Activated effector memory CD4-positive, alpha-beta T cell treated with Interleukin-2 at 50 U/mL for 16 hours (primary cell): Measurements from ENCODE around the gene AADAT.
"Not testable (repeated sequence)": the region's sequence is repeated elsewhere in the genome, so short reads cannot be mapped to it uniquely, and the experiment has no call there.

ENCODE experiments used
- DNase-seq: peaks from one replicate; pipeline ENCODE4 v3.0.0-alpha.2; 2020

Gene AADAT

DNA sequence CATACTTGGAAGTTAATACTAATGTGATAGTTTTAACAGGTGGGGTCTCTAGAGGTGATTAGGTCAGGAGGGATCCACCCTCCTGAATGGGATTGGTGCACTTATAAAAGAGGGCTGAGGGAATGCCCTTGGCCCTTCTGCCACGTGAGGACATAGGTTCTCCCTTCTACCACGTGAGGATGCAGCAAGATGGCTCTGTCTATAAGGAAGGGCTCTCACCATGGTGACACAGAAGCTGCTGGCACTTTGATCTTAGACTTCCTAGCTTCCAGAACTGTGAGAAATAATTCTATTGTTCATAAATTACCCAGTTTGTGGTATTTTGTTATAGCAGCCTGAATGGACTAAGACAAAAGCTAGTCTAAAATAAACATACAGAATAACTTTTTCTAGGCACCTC lies 1.0 kb downstream of the AADAT start:
- DNase-seq: no peak

DNA sequence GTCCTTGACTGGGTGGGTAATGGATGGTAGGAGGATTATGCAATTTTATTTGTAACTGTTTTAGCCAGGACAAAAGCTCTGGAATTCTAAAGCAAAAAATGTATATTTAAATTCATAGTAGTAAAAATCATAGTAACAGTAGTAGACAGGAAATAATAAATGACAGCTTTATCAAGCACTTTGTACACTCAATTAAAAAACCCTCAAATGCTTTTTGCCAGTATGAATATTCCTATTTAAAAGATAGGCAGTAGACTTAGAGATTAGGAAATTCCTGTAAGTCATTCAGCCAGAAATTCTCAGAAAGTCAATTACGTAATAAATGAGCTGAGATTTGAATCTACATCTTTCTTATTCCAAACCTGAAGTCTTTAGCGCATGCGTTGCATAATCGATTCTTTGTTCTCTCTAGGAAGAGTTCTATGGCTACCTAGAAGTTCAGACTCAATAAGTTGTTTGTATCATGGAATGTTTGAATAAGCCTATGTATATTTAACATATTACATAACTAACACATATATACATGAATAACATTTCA lies 2.5 kb downstream of the AADAT start:
- no peak for DNase-seq

DNA sequence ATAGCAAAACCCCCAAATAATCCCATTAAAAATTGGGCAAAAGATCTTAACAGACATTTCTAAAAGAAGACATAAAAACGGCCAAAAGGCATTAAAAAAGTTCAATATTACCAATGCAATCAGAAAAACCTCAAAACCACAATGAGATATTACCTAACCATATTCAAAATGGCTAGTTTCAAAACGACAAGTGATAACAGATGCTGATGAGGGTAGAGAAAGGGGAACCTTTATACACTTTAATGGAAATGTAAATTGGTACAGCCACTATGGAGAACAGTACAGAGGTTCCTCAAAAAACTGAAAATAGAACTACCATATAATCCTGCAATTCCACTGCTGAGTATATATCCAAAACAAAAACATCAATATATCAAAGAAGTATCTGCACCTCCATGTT lies 6.2 kb downstream of the AADAT start:
- no peak for DNase-seq

DNA sequence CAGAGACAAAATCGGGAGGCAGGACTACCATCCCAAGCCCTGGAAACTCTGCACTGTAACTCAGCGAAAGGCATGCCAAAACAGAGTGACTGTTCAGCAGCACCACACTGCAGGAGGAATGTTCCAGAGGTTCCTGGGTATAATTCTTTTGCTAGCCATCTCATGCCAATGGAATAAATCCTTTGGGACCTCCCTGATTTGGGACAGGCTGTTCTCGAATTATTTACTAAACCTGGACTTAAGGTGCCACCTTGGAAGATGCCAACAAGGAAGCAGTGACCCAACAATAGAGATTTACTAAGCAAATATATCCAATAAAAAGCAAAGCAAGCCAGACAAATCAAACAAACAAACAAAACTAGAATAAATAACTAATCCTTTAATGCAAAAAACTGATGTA lies 9.3 kb downstream of the AADAT start:
- no peak for DNase-seq

DNA sequence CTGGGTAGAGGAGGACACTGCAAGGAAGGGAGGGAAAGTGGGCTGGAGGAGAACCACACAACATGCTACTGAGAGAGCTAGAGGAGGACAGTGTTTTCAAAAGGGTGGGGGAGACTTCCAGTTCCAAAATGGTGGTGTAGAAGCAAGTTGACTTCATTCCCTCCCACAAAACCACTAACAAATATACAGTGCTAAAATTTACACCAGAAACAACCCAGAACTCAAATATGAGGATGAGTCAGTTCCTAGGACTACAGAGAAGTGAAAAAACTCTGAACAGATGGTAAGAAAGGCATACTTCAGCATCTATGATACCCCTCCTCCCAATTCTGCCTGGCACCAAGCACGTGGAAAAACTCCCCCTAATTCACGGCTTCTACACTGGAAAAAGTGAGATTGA lies 9.8 kb downstream of the AADAT start:
- no peak for DNase-seq

DNA sequence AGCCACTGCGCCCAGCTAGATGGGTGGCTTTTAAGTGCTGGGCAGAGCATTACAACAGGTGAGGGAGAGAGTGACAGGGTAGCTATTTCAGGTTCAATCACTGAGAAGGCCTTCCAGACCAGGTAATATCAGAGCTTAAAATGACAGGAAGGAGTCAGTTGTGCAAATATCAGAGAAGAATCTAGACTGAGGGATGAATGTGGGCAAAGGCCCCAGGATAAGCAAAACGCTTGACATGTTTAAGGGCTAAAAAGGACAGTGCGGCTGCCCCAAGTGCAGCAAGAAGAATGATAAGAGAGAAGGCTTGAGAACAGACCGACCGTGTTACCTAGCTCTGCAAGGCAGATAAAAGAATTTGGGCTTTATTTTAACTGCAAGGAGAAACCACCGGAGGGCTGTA lies 18.6 kb downstream of the AADAT start:
- DNase-seq: no peak

DNA sequence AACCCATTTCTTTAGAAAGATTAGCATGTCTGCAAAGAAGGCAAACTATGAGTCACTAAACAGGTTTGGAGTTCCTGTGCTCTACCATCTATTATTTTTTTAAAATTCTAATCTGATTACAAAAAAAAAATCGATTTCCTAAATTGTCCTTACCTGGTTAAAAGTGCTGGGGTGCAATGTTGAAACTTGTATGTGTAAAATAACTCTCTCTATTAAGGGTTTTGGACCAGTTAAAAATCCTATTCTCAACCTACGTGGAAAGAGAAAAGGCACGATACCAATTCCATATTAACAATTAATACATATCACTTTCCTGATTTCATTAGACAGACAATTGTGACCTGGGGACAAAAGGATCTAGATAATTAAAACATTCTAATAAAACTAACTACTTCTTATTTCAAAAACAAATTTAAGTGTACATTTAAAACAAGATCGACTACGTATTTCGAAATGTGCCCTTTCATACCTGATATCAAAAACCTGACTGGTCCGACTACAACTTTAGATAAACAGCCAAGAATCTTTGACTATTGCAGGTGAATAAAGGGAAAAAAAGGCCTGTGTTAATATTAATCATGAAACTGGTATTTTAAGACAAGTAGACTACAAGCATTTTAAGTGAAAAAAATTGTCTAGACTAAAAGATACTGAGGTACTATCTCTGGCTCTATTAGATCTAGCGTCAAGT lies 21.2 kb downstream of the AADAT start:
- no peak for DNase-seq

DNA sequence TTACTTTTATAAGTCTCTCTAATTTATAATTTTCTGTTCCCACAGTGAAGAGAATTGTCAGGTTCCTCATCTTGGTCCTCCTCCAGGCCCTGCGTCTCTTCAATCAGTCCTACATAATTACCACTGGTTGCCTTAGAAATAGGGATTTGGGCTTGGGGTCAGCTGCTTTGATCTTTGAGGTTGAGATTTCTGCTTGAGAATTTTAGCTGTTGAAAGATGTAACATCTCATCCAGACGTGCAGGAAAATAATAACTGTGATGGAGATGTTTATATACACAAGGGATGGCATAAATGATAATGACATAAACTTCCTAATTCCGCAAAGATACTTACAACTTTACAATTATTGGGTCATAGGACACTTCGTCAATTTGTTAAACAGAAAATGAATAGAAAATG lies 30.3 kb downstream of the AADAT start:
- DNase-seq: no peak

DNA sequence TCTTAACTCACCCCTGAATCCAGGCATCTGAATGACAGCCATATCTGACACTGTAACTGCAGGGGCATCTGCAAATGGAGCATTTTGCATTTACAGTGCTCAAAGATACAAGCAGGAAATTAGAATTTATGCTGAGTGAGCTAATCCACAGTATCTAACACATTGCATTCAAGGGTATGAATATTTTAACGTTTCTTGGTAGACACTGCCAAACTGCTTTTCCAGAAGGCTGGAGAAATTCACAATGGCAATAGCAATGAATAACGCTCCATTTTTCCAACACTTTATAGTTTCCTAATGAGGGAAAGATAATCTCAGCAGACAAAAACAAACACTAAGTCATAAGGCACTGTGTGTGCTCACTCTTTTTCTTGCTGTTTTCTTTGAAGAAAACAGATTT lies 30.9 kb downstream of the AADAT start:
- DNase-seq: no peak

DNA sequence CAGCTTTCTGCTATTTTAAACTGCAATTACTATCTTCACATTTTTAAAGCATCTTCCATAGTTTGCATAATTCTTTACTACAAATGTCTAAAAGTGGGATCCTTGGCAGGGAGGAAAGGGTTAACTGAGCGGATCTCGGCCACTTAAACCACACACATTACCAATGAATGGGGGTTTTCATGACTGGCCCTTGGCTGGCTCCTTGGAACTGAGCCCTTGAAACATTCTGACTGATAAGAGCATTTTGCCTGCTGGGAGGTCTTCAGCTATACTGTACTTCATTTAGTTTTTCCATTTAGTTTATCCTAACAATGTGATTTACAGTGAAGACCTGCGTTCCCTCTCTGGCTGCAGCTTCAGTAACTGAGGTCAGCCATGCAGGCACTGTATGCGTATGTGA lies 31.9 kb downstream of the AADAT start:
- no peak for DNase-seq

DNA sequence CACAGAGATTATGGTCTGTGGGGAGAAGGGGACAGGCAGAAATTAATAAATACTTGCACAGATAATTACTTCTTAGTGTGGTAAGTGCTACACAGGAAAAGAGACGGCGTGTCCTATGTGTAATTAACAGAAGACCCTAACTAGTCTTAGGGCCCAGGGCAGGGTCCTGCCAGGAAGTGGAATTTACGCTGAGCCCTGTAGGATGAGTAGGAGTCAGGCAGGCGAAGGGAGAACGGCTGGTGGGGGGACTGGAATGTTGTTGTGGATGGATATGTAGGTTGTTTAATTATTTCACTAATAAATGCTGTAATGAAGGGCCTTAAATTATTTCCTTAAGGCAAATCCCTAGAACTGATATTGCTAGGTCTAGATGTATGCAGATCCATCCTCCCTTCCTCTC lies 36.8 kb downstream of the AADAT start:
- no peak for DNase-seq

DNA sequence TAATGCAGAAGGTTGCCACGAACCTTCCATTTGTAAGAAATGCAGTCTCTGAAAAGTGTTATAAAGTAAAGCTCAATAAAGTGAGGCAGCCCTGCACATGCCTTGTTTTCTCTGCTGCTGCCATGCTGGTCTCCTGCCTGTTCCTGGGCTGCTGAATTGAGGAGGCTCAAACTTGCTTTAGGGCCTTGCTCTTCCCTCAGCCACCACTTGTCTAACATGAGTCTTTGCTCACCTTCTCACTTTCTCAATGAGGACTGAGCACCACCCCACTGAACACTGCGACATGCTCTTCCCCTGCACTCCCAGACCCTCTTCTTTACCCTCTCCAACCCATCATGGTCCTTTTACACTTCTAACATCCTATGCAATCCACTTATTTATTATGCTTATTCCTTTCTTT lies 38.4 kb downstream of the AADAT start:
- no peak for DNase-seq

DNA sequence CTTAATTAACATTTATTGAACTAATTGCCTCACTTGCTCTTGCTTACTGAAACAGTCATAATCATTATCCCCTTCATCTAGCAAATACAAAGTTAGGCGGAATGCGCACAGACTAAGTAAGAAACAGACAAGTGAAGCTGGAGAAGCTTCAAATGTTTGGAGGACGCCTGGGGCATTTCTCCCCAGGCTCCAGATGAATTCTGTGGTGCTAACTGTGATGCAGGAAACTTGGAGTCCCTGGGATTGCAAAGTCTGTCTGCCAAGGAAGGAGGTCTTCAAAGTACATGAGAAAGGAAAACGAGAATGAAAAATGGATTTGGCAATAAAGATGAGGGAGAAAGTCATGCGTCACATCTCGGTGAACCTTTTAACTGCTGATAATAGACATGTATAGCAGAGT lies 40.0 kb downstream of the AADAT start:
- no peak for DNase-seq

DNA sequence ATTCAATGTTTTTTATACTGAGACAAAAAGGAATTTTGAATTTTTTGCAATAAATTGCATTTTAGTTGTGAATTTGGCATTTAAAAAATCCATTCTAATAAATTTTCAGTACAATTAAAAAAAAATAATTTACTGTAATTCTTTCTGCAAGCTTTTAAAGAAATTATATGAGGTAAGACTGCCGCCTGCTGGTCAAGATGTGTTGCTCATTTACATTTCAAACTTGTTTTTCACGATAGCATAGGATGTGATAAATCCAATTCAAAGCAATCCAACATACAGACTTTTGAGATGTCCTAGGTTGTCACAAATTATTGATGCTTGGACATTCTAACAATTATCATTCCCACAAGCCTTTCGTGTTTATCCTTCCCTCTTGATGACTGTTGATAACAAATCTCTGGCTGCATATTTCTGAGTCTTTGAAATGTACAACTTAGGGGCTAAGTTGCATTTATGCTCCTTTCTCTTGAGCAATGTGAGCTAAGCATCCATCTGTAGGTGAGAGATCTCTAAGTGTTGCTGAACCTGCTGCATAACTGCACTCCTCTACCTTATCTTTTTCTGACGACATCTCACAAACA lies 41.9 kb downstream of the AADAT start:
- DNase-seq: no peak

DNA sequence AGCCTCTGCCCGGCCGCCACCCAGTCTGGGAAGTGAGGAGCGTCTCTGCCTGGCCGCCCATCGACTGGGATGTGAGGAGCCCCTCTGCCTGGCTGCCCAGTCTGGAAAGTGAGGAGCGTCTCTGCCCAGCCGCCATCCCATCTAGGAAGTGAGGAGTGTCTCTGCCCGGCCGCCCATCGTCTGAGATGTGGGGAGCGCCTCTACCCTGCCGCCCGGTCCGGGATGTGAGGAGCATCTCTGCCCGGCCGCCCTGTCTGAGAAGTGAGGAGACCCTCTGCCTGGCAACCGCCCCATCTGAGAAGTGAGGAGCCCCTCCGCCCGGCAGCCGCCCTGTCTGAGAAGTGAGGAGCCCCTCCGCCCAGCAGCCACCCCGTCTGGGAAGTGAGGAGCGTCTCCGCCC lies 43.6 kb downstream of the AADAT start:
- not testable (repeated sequence) for DNase-seq

DNA sequence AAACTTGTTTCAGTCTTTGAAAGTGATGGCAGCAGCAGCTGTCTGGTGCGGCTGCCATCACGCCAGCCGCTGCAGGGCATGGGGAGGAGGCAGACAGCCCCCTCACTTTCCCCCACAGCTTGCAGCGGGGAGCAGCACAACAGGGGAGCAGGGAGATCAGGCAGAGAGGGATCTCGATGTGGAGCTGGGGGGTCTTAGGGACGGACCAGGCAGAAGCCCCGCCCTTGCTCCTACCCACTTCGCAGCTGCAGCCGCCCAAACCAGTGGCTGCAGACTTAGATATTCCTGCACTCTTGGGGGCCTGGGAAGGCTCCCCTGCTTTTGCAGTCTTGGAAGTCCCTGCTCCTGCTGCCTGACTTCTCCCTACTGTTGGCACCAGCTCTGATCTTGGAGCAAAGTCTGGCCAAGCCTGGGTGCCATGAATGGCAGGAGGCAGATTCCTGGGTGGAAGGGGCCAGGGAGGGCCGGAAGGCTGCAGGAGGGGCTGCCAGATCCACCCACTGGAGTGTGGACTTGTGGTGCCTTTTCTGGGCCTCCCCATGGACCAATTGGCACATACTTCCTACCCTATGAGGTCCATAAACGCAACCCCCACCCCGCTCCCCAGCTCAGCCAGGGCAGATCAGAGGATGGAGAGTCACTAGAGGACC lies 49.6 kb downstream of the AADAT start:
- no peak for DNase-seq

DNA sequence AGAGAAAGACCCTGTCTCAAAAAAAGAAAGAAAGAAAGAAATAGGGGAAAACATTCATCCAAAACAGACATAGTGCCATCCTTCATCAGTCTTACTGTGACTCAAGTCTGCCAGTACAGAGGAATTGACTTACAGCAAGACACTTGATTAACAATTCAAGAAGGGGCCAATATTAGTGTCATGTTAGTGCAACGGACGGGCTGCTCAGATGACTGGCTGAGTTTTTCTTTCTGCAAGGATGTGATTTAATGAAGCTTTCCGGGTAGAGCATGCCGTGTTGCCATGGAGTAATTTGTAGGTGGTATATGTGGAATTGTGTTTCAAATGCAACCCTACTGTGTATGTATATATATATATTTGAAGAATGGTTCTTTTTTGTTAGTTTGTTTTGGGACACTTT lies 51.0 kb downstream of the AADAT start:
- DNase-seq: no peak

DNA sequence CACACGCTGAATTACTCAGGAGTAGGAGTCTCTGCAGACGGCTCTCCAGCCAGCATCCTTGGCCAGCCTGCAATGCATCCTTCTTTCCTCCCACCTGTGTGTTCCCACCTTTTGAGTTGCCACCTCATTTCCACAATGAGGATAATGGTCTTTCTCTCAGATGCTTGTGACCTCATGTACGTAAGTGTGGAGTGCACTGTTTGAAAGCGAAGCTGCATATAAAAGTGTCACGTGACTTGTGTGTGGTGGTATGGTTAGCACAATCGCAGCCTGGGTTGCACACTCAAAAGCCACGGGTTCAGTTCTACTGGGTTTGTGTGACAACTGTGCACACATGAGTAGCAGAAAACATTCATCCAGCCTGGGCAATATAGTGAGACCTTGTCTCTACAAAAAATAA lies 51.5 kb downstream of the AADAT start:
- DNase-seq: no peak

DNA sequence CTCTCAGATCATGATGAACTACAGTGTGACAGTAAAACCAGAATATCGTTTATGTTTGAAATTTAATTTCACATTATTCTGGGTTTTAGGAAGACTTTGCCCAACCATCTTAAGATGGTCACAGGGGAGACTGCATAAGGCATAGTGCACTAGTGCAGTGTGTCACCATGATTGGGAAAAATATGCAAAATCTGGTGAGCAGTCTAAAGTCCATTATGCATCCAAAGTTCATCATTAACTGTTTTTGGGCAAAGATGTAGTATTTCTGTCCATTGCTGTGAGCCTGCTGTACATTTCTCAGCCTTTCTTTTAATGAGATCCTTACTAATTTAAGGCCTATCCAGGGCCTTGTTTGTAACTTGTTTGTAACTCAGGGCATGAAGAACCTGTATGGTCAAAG lies 52.3 kb downstream of the AADAT start:
- DNase-seq: no peak

DNA sequence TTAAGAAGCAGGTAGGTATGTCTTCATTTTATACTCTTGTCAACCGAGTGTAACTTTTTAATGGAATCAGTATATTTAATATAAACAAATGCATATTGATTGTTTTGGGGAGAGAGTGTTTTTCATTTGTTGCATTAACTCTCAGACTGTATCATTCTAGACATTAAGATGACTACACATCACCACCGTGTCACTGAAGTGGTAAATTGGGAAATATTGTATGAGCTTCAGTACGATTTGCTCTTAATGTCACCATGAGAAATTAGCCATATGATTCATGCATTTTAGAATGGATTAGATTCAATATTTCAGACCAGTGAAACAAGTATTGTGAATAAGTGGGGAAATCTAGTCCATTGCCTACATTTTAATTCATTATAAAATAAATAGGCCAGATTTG lies 53.9 kb downstream of the AADAT start:
- no peak for DNase-seq

DNA sequence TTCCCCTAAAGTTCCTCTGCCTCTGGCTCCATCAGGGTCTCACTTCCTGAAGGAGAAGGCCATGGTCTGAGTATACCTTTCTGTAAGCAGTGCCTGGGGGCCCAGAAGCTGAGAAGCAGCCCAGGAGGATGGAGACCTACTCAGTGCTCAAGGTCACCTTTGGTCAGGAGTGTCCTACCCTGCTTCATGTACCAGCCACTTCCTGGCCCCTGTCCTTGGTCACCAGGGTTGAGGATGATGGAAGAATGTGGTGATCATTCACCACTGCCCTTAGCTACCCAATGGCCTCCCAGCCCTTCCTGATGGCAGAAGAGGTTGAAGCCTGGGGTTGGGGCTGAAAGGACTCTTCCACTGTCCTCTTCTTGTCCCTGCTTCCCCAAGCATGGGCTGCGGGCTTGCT lies 54.5 kb downstream of the AADAT start:
- DNase-seq: no peak

DNA sequence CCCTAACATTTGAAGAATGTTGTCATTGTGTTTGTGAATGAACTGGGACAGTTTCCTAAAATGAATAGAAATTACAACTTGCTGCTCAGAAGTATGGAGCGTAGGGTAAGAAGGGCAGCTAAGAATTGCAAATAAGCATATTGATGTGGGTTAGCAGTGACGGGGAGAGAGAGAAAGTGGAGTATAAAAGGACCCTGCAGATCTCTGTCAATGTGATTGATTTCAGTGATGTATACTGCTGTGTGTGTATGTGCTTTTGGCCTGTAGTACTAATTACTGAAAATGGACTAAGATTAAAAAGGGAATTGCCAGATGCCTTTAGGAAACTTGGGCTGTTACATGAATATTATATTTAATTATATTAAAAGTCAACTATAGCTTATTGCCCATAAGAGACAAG lies 55.8 kb downstream of the AADAT start:
- DNase-seq: no peak

DNA sequence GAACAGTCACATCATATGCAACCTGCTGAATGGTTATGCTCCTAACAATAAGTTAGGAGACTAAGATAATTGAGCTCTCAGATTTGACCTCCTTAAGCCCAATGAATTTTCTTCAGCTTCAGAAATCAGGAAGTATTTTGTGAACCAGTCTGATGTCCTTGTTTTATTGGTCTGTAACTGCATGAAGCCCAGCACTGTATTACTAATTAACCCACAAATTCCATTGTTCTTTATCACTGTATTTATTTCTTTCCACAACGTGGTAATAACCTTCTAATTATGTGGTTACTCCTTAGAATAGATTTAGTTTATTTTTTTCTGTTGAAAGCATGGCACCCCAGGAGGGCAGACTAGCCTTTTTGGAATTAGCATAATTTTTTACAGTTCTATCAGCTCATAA lies 59.6 kb downstream of the AADAT start:
- DNase-seq: no peak

DNA sequence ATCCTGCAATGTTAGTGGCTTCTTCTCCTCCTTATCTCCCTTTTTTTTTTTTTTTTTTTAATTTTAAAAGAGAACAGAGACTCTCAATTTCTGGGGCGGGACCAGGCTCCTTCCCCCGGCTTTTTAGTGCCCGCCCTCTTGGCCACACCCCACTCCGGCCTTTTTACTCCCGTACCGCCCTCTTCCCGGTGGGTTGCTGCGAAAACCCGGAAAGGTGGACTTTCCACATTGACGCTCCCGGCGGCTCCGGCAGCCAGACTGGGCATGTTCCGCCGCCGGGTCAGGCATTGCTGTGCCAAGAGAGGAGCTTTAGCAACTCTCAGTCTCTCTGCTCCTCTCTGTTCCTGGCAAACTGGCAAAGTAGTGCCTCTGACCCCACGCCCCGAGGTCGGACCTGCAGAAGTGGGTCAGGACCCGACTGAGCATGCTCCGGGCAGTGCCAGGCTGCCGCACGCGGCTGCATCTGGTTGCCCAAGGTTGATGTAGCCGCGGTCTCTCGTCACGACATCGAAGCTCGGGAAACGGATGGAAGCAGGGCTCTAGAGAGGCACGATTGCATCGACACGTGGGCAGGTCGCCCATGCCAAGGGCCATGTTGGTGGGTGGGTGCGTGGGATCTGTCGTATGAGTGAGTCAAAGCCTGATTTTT lies 62.5 kb downstream of the AADAT start:
- peak; percentile 85 for DNase-seq
